Sigmoid colon (tissue), 3 donors: Measurements from ENCODE around the gene PDLIM5.
A peak's percentile ranks its signal among the peaks of the same experiment; 100 is the strongest.

Source experiments
- POLR2A ChIP-seq, 2 donors: fragments of 450-650 bp; IDR thresholded peaks; one replicate each; pipeline ENCODE4 v1.6.1; 2016; ENCODE audit warnings: antibody characterized with exemption in 2 of 2, mild to moderate bottlenecking in 2 of 2, moderate library complexity in 2 of 2
- TF ChIP-seq, protein P1 (sequence below), 4 experiments: fragments of 450-650 bp in 3 of 4; fragments of 200-600 bp in 1 of 4; IDR thresholded peaks; one replicate each; pipeline ENCODE4 v1.5.1; 2016 to 2019; ENCODE audit warnings: antibody characterized with exemption in 4 of 4, mild to moderate bottlenecking in 3 of 4, moderate library complexity in 2 of 4

DNA sequence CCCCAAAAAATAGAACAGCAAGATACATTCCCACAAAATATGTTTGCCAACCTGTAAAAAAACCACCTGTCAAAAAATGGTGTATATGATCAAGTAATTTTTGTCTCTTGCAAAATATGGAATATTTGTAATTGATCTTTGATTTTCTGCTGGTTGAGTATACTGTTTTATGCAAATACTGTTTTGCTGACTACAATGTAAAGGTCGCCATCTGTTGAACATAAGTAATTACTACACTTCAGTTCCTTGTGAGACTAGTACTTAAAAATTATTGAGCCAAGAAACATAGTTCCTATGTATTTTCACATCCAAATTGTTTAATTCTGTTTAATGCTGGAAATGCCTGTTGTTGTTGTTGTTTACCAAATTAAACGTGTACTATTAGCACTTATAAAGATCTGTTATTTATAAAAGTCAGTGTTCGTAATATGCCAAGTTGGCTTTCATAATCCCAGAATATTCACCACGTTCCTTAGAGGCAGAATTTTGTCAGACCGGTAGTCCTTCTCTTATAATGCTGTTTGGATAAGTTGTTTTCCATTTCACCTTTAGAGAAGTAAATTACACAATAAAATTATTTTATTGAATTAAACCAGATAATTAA, 144.2 kb downstream of the PDLIM5 start:
- TF ChIP-seq, protein P1, sequence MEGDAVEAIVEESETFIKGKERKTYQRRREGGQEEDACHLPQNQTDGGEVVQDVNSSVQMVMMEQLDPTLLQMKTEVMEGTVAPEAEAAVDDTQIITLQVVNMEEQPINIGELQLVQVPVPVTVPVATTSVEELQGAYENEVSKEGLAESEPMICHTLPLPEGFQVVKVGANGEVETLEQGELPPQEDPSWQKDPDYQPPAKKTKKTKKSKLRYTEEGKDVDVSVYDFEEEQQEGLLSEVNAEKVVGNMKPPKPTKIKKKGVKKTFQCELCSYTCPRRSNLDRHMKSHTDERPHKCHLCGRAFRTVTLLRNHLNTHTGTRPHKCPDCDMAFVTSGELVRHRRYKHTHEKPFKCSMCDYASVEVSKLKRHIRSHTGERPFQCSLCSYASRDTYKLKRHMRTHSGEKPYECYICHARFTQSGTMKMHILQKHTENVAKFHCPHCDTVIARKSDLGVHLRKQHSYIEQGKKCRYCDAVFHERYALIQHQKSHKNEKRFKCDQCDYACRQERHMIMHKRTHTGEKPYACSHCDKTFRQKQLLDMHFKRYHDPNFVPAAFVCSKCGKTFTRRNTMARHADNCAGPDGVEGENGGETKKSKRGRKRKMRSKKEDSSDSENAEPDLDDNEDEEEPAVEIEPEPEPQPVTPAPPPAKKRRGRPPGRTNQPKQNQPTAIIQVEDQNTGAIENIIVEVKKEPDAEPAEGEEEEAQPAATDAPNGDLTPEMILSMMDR (IDR thresholded peaks at IDR 0.05) = peak; percentile 38 to 68 (median 52)
- no peak for TF ChIP-seq POLR2A (IDR thresholded peaks at IDR 0.05)
